B cell (primary cell): ENCODE results near the gene SUMO3. TPM values are rescaled to one million over a fixed set of nuclear protein-coding genes. Genes with fewer than 3 reads are reported as not detected.

Experiments used
- ATAC-seq: fragments of 200-7000 bp; cut with Tn5 transposase; one replicate; pipeline ENCODE4 v1.10.0; 2021; ENCODE audit warnings: low read depth, mild to moderate bottlenecking, moderate number of reproducible peaks, moderate library complexity
- CTCF ChIA-PET: fragments of 350-600 bp; sonication (Branson Sonifier 250); formaldehyde crosslinking; loops from one replicate; lab custom pipeline; 2021; ENCODE audit warnings: antibody characterized with exemption, inconsistent platforms; lab: Charles Lee
- POLR2A ChIA-PET: fragments of 350-600 bp; sonication (Branson Sonifier 250); formaldehyde crosslinking; loops from one replicate; lab custom pipeline; 2021; ENCODE audit warnings: antibody characterized with exemption; lab: Charles Lee
- DNase-seq: peaks from one replicate; pipeline ENCODE4 v3.0.0; 2013
- H2AFZ ChIP-seq: 2 replicates; pipeline ENCODE4 v1.6.1; 2012; ENCODE audit warnings: mild to moderate bottlenecking, low read depth, low read length; ENCODE audit not compliant: insufficient read depth, poor library complexity, severe bottlenecking
- H3K27ac ChIP-seq, 2 donors: 1 replicate in 1 of 2; 2 replicates in 1 of 2; pipeline ENCODE4 v1.5.1; 2012 to 2013; ENCODE audit warnings: low read length in 2 of 2, mild to moderate bottlenecking in 2 of 2, moderate library complexity in 1 of 2
- H3K27me3 ChIP-seq, 4 experiments: fragments of 200-600 bp in 1 of 4; sonication (generic) in 1 of 4; replicated peaks in 1 of 4; 1 replicate in 2 of 4; 2 replicates in 2 of 4; pipeline versions ENCODE4 v1.6.1 to v1.7.0; 2013 to 2016; ENCODE audit warnings: low read length in 3 of 4, mild to moderate bottlenecking in 2 of 4, mixed read lengths in 1 of 4, moderate library complexity in 1 of 4; ENCODE audit not compliant: insufficient read depth in 4 of 4, control insufficient read depth in 3 of 4; ENCODE audit errors: control extremely low read depth in 1 of 4
- H3K36me3 ChIP-seq, 2 experiments: replicated peaks in 1 of 2; 1 replicate in 1 of 2; 2 replicates in 1 of 2; pipeline versions ENCODE4 v1.6.1 to v1.7.1; 2013; ENCODE audit warnings: low read length in 1 of 2; ENCODE audit not compliant: insufficient read depth in 2 of 2, control insufficient read depth in 1 of 2; ENCODE audit errors: control extremely low read depth in 1 of 2, extremely low read depth in 1 of 2
- H3K4me1 ChIP-seq, 2 donors: fragments of 200-600 bp in 1 of 2; sonication (generic) in 1 of 2; 1 replicate in 1 of 2; 2 replicates in 1 of 2; pipeline versions ENCODE4 v1.5.1 to v1.6.1; 2013 to 2017; ENCODE audit warnings: low read length in 2 of 2; ENCODE audit not compliant: control insufficient read depth in 2 of 2, insufficient read depth in 2 of 2
- H3K4me2 ChIP-seq: replicated peaks from 2 replicates; pipeline ENCODE3; 2012; ENCODE audit warnings: mild to moderate bottlenecking, low read depth, low read length; ENCODE audit not compliant: poor library complexity, severe bottlenecking
- H3K4me3 ChIP-seq, 5 experiments: fragments of 200-600 bp in 1 of 5; sonication (generic) in 1 of 5; 1 replicate in 3 of 5; 2 replicates in 2 of 5; pipeline versions ENCODE4 v1.5.1 to v1.7.0; 2011 to 2016; ENCODE audit warnings: low read length in 4 of 5, mild to moderate bottlenecking in 4 of 5, low read depth in 2 of 5, control low read depth in 1 of 5, moderate library complexity in 1 of 5; ENCODE audit not compliant: insufficient read depth in 1 of 5; ENCODE audit errors: control extremely low read depth in 1 of 5, extremely low read depth in 1 of 5
- H3K79me2 ChIP-seq: fragments of 200-600 bp; sonication (generic); one replicate; pipeline ENCODE4 v1.6.0; 2016; ENCODE audit warnings: low read length; ENCODE audit not compliant: control insufficient read depth, insufficient read depth
- H3K9ac ChIP-seq: fragments of 200-600 bp; sonication (generic); 2 replicates; pipeline ENCODE4 v1.6.1; 2017; ENCODE audit warnings: mild to moderate bottlenecking, low read length, moderate library complexity
- H3K9me3 ChIP-seq, 3 donors: one replicate each; pipeline versions ENCODE4 v1.6.1 to v1.7.1; 2013; ENCODE audit warnings: low read length in 2 of 3; ENCODE audit not compliant: control insufficient read depth in 2 of 3, insufficient read depth in 1 of 3; ENCODE audit errors: control extremely low read depth in 1 of 3
- H4K20me1 ChIP-seq: 2 replicates; pipeline ENCODE4 v1.6.0; 2012; ENCODE audit warnings: mild to moderate bottlenecking, low read length; ENCODE audit not compliant: insufficient read depth, control insufficient read depth, poor library complexity, severe bottlenecking
- H3K27ac Mint-ChIP-seq: one replicate; pipeline ENCODE4 v1.8.0; 2021; ENCODE audit warnings: mixed read lengths
- H3K27me3 Mint-ChIP-seq: one replicate; pipeline ENCODE4 v1.8.0; 2021; ENCODE audit warnings: mixed read lengths
- H3K4me1 Mint-ChIP-seq: one replicate; pipeline ENCODE4 v1.8.0; 2021; ENCODE audit warnings: mixed read lengths
- H3K4me3 Mint-ChIP-seq: one replicate; pipeline ENCODE4 v1.8.0; 2021; ENCODE audit warnings: mixed read lengths
- H3K9me3 Mint-ChIP-seq: one replicate; pipeline ENCODE4 v1.8.0; 2022; ENCODE audit warnings: mixed read lengths; ENCODE audit not compliant: insufficient read depth
- EZH2 ChIP-seq: IDR thresholded peaks from 2 replicates; pipeline ENCODE4 v1.6.1; 2012; ENCODE audit warnings: borderline replicate concordance, low read depth, mild to moderate bottlenecking, moderate library complexity, low read length; ENCODE audit not compliant: insufficient read depth, poor library complexity, severe bottlenecking
- WGBS: methylation state at CpG from one replicate; pipeline ENCODE4 v1.1.5; 2013; ENCODE audit warnings: missing lambda C conversion rate; ENCODE audit not compliant: insufficient coverage; 5-methylcytosine and 5-hydroxymethylcytosine counted together
- intact Hi-C: fragments of 100-400 bp; cut with micrococcal nuclease; formaldehyde crosslinking; loops from one replicate; pipeline ENCODE4 v1.10.0; 2022
- polyA plus RNA-seq: library from polyadenylated mRNA; depleted of rRNA; stranded (reverse); fragments of >200 nt; gene quantifications from 2 replicates; pipeline ENCODE4 v1.2.3, GENCODE V29; 2012
- total RNA-seq, 2 donors: library from RNA; stranded (reverse); fragments of 120-200 nt in 1 of 2; gene quantifications; 1 replicate in 1 of 2; 2 replicates in 1 of 2; pipeline versions ENCODE4 v1.2.3 to v1.2.4, GENCODE V29; 2013 to 2022
- TF ChIP-seq, protein P1 (sequence below): fragments of 200-600 bp; IDR thresholded peaks from one replicate; pipeline ENCODE4 v1.8.0; 2022; ENCODE audit warnings: antibody characterized with exemption, mild to moderate bottlenecking

The SUMO3 gene
- total and polyA plus RNA-seq, 2 donors (not counting 1 experiment from before 2014, with no cell fraction given): 37.6 to 44.8 TPM

DNA sequence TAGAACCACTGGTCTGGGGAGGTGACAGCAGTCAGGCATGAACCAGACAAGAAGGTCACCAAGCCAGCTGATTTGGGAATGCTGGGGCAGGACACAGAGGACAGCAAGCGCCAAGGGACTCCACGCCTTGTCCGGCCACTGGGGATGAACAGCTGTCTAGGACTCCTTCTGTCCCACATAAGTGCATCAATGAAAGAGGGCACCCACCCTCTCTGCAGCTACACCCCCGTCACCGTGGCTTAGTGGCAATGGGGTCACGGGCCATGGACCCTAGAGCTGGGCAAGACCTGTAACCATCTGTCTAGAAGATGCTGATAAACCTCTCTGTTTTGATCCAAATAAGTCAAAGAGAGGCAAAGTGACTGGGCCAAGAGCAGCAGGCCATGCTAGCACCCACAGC, 33.1 kb downstream of the SUMO3 start:
- CTCF ChIA-PET: interaction anchor here (0.6 kb wide), 1 partner anchor 807 kb away, joined by 5 read pairs; no protein-coding TSS in a partner anchor
- peaks cover 88% of the 10 kb centered on the region for H4K20me1 ChIP-seq
- WGBS: 97% methylated on average over 6 of the region's 6 CpGs
- H3K27ac ChIP-seq: no peak overlapping the region
- no peak for DNase-seq
- intact Hi-C loops: no loop called here
- POLR2A ChIA-PET: no interaction called here
- no peak for ATAC-seq
- no peak overlapping the region for H2AFZ ChIP-seq
- Mint-ChIP-seq H3K4me1 (peaks cover 18% of the 10 kb centered on the region), H3K27ac (no peak overlapping the region), H3K27me3 (no peaks in the 10 kb centered on the region), H3K4me3 (no peak overlapping the region), H3K9me3 (no peaks in the 10 kb centered on the region)
- TF ChIP-seq, protein P1, sequence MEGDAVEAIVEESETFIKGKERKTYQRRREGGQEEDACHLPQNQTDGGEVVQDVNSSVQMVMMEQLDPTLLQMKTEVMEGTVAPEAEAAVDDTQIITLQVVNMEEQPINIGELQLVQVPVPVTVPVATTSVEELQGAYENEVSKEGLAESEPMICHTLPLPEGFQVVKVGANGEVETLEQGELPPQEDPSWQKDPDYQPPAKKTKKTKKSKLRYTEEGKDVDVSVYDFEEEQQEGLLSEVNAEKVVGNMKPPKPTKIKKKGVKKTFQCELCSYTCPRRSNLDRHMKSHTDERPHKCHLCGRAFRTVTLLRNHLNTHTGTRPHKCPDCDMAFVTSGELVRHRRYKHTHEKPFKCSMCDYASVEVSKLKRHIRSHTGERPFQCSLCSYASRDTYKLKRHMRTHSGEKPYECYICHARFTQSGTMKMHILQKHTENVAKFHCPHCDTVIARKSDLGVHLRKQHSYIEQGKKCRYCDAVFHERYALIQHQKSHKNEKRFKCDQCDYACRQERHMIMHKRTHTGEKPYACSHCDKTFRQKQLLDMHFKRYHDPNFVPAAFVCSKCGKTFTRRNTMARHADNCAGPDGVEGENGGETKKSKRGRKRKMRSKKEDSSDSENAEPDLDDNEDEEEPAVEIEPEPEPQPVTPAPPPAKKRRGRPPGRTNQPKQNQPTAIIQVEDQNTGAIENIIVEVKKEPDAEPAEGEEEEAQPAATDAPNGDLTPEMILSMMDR: no peak
- no peak for TF ChIP-seq EZH2
- H3K9ac ChIP-seq: no peak overlapping the region
- peaks cover 0 to 40% of the 10 kb centered on the region in 2 experiments for H3K36me3 ChIP-seq
- H3K9me3 ChIP-seq: no peaks in the 10 kb centered on the region
- H3K4me2 ChIP-seq: no peak overlapping the region
- H3K79me2 ChIP-seq: peaks cover 87% of the 10 kb centered on the region
- peaks cover 6% of the 10 kb centered on the region in 2 donors for H3K4me1 ChIP-seq
- H3K27me3 ChIP-seq: no peaks in the 10 kb centered on the region
- H3K4me3 ChIP-seq: no peak overlapping the region

- H3K9me3 Mint-ChIP-seq: no peaks in the 10 kb centered on the region
- Histone ChIP-seq H3K27me3 (no peaks in the 10 kb centered on the region), H3K4me3 (no peak overlapping the region), H3K4me2 (no peak overlapping the region), H3K79me2 (peaks cover 80% of the 10 kb centered on the region), H3K36me3 (peaks cover 0 to 45% of the 10 kb centered on the region in 2 experiments), H3K27ac (no peak overlapping the region), H3K4me1 (no peaks in the 10 kb centered on the region), H2AFZ (no peak overlapping the region), H3K9me3 (no peaks in the 10 kb centered on the region), H4K20me1 (peaks cover 88% of the 10 kb centered on the region), H3K9ac (no peak overlapping the region)
- TF ChIP-seq, protein P1: no peak
- TF ChIP-seq EZH2: no peak
- H3K4me1 Mint-ChIP-seq: peaks cover 10% of the 10 kb centered on the region
- H3K27ac Mint-ChIP-seq: no peak overlapping the region
- H3K4me3 Mint-ChIP-seq: no peak overlapping the region
- ChIA-PET POLR2A (no interaction called here), CTCF (interaction anchor here (1.4 kb wide), 1 partner anchor 10 kb away, joined by 9 read pairs; no protein-coding TSS in a partner anchor)
- ATAC-seq (no peak), DNase-seq (no peak)
- no CpG with 5 or more reads among the region's 5 CpGs for WGBS
- no peaks in the 10 kb centered on the region for H3K27me3 Mint-ChIP-seq
- intact Hi-C loops: no loop called here
Observed at GRCh38 chr21:44783020-44783696, 34.7 kb downstream of the SUMO3 start.
